Fibroblast of pulmonary artery (primary cell): Measurements from ENCODE around the gene TES.

Source experiments
- DNase-seq: peaks from one replicate; pipeline ENCODE4 v3.0.0-alpha.2; 2010; ENCODE audit warnings: low read depth
- H3K4me3 ChIP-seq: replicated peaks from 2 replicates; pipeline ENCODE4 v1.5.1; 2011; ENCODE audit warnings: low read depth, mild to moderate bottlenecking, control low read depth, low read length, moderate library complexity
- TF ChIP-seq, protein P1 (sequence below): IDR thresholded peaks from 2 replicates; pipeline ENCODE4 v1.5.1; 2011; ENCODE audit warnings: mild to moderate bottlenecking, control low read depth, low read length, inconsistent platforms; ENCODE audit errors: missing control alignments

The TES gene

GRCh38 chr7:116277070-116277469 lies 66.7 kb downstream of the TES start:
- DNase-seq = no peak
- TF ChIP-seq, protein P1, sequence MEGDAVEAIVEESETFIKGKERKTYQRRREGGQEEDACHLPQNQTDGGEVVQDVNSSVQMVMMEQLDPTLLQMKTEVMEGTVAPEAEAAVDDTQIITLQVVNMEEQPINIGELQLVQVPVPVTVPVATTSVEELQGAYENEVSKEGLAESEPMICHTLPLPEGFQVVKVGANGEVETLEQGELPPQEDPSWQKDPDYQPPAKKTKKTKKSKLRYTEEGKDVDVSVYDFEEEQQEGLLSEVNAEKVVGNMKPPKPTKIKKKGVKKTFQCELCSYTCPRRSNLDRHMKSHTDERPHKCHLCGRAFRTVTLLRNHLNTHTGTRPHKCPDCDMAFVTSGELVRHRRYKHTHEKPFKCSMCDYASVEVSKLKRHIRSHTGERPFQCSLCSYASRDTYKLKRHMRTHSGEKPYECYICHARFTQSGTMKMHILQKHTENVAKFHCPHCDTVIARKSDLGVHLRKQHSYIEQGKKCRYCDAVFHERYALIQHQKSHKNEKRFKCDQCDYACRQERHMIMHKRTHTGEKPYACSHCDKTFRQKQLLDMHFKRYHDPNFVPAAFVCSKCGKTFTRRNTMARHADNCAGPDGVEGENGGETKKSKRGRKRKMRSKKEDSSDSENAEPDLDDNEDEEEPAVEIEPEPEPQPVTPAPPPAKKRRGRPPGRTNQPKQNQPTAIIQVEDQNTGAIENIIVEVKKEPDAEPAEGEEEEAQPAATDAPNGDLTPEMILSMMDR = no peak
- no peak overlapping the region for H3K4me3 ChIP-seq

GRCh38 chr7:116279217-116279616 lies 68.9 kb downstream of the TES start:
- H3K4me3 ChIP-seq = no peak overlapping the region
- DNase-seq = no peak
- TF ChIP-seq, protein P1 = no peak

GRCh38 chr7:116280803-116281202 lies 70.5 kb downstream of the TES start:
- DNase-seq = no peak
- H3K4me3 ChIP-seq = no peak overlapping the region
- TF ChIP-seq, protein P1 = no peak

DNA sequence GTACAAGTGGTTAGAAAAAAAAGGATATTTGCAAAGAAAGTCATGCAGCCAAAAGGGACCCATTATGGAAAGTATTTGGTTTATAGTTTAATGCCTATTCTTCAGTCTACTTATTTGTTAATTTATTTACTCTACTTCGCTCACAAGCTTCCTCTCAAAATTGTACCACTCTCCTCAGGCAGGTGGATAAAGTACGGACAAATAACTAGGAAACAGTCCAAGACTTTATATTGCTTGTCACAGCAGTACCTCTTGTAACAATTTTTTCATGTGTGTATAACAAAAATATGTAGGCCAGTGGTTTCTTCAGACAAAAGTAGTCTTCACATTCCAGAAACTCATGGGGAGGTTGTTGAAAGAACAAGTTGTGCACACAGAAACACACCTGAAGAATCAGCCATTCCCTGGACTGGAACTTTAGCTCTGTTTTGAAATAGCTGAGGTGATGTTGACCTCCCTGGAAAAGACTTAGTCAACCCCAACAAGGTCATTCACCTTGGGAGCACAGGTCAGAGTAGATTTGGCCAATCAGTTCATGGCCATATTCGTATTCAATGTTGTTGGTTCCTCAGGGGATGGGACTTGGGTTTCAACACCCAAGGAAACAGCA lies 73.4 kb downstream of the TES start:
- TF ChIP-seq, protein P1 = no peak
- DNase-seq = no peak
- no peak overlapping the region for H3K4me3 ChIP-seq

- no peak for DNase-seq
- no peak overlapping the region for H3K4me3 ChIP-seq
- TF ChIP-seq, protein P1 = no peak
Observed at GRCh38 chr7:116284390-116284789, 74.1 kb downstream of the TES start.

GRCh38 chr7:116285252-116285651 lies 74.9 kb downstream of the TES start:
- no peak for DNase-seq
- TF ChIP-seq, protein P1 = no peak
- no peak overlapping the region for H3K4me3 ChIP-seq

GRCh38 chr7:116290740-116291139 lies 80.4 kb downstream of the TES start:
- no peak overlapping the region for H3K4me3 ChIP-seq
- no peak for DNase-seq
- TF ChIP-seq, protein P1 = peak; percentile 11
